Thyroid gland (tissue), 4 donors: Measurements from ENCODE around the gene DYNLT1.
"Not testable (repeated sequence)": the region's sequence is repeated elsewhere in the genome, so short reads cannot be mapped to it uniquely, and the experiment has no call there.

ENCODE experiments used
- CTCF ChIP-seq, 6 experiments: fragments of 200-600 bp in 3 of 6; fragments of 450-650 bp in 3 of 6; sonication (generic) in 3 of 6; IDR thresholded peaks; one replicate each; pipeline ENCODE4 v1.5.1; 2016 to 2019; ENCODE audit warnings: antibody characterized with exemption in 6 of 6, mild to moderate bottlenecking in 2 of 6, inconsistent platforms in 1 of 6, moderate library complexity in 1 of 6
- POLR2A ChIP-seq, 2 donors: fragments of 450-650 bp; IDR thresholded peaks; one replicate each; pipeline ENCODE4 v1.6.1; 2017; ENCODE audit warnings: antibody characterized with exemption in 2 of 2, mild to moderate bottlenecking in 2 of 2, moderate library complexity in 1 of 2

GRCh38 chr6:158614606-158615005 is 29.9 kb downstream of the DYNLT1 start:
- not testable (repeated sequence) for TF ChIP-seq POLR2A, CTCF (IDR thresholded peaks at IDR 0.05)
